Measurements from ENCODE around the gene ZNF496.

The ZNF496 gene

GRCh38 chr1:247328311-247328710, 3.4 kb downstream of the ZNF496 start:
- TF ChIP-seq CTCF (IDR thresholded peaks at IDR 0.05; ENCODE audit: insufficient read depth, low read depth, low read length, missing control alignments) = no peak
- no peak for DNase-seq (ENCODE audit: low read depth)
- no peak overlapping the region for H3K4me3 ChIP-seq (ENCODE audit: low read length)

GRCh38 chr1:247326411-247327130, 5.1 kb downstream of the ZNF496 start:
- DNase-seq (ENCODE audit: low read depth) = no peak
- TF ChIP-seq CTCF (IDR thresholded peaks at IDR 0.05; ENCODE audit: insufficient read depth, low read depth, low read length, missing control alignments) = no peak
- no peak overlapping the region for H3K4me3 ChIP-seq (ENCODE audit: low read length)

- no peak overlapping the region for H3K4me3 ChIP-seq (ENCODE audit: low read length)
- DNase-seq (ENCODE audit: low read depth) = no peak
- no peak for TF ChIP-seq CTCF (IDR thresholded peaks at IDR 0.05; ENCODE audit: insufficient read depth, low read depth, low read length, missing control alignments)
These were observed 6.7 kb downstream of the ZNF496 start for GRCh38 chr1:247324923-247325322.

- H3K4me3 ChIP-seq (ENCODE audit: low read length) = no peak overlapping the region
- no peak for DNase-seq (ENCODE audit: low read depth)
- TF ChIP-seq CTCF (IDR thresholded peaks at IDR 0.05; ENCODE audit: insufficient read depth, low read depth, low read length, missing control alignments) = no peak
These were observed 7.4 kb downstream of the ZNF496 start for GRCh38 chr1:247324204-247324787.

GRCh38 chr1:247322849-247323586, 8.6 kb downstream of the ZNF496 start:
- TF ChIP-seq CTCF (IDR thresholded peaks at IDR 0.05; ENCODE audit: insufficient read depth, low read depth, low read length, missing control alignments) = no peak
- no peak for DNase-seq (ENCODE audit: low read depth)
- H3K4me3 ChIP-seq (ENCODE audit: low read length) = no peak overlapping the region

GRCh38 chr1:247322442-247322841, 9.2 kb downstream of the ZNF496 start:
- H3K4me3 ChIP-seq (ENCODE audit: low read length) = no peak overlapping the region
- TF ChIP-seq CTCF (IDR thresholded peaks at IDR 0.05; ENCODE audit: insufficient read depth, low read depth, low read length, missing control alignments) = no peak
- no peak for DNase-seq (ENCODE audit: low read depth)

Data from epithelial cell of esophagus (primary cell).